HFF-Myc (cell line): ENCODE results near the gene TRMT44.

ENCODE experiments used
- DNase-seq: peaks from one replicate; pipeline ENCODE4 v3.0.0-alpha.2; 2011; ENCODE audit warnings: low read depth; ENCODE audit errors: extremely low read depth
- H3K4me3 ChIP-seq: replicated peaks from 2 replicates; pipeline ENCODE4 v1.5.1; 2011; ENCODE audit warnings: low read depth, mild to moderate bottlenecking, control low read depth, low read length
- CTCF ChIP-seq: IDR thresholded peaks from 2 replicates; pipeline ENCODE4 v1.5.1; 2012; ENCODE audit warnings: mild to moderate bottlenecking, low read depth, low read length, control low read depth; ENCODE audit errors: missing control alignments

The TRMT44 gene

GRCh38 chr4:8453957-8454356, 13.4 kb downstream of the TRMT44 start:
- DNase-seq, result no peak
- no peak for TF ChIP-seq CTCF
- no peak overlapping the region for H3K4me3 ChIP-seq

- no peak overlapping the region for H3K4me3 ChIP-seq
- no peak for DNase-seq
- TF ChIP-seq CTCF, result no peak
Observed at GRCh38 chr4:8457646-8458252, 17.2 kb downstream of the TRMT44 start.

GRCh38 chr4:8459867-8460445, 19.4 kb downstream of the TRMT44 start:
- H3K4me3 ChIP-seq, result no peak overlapping the region
- TF ChIP-seq CTCF, result no peak
- DNase-seq, result no peak

GRCh38 chr4:8461086-8461485, 20.5 kb downstream of the TRMT44 start:
- TF ChIP-seq CTCF, result no peak

GRCh38 chr4:8461616-8462015, 21.0 kb downstream of the TRMT44 start:
- no peak overlapping the region for H3K4me3 ChIP-seq
- TF ChIP-seq CTCF, result no peak
- no peak for DNase-seq

More at GRCh38 chr4:8461086-8461485, 20.5 kb downstream of the TRMT44 start:
- no peak overlapping the region for H3K4me3 ChIP-seq
- DNase-seq, result no peak

- DNase-seq, result no peak
- TF ChIP-seq CTCF, result no peak
- no peak overlapping the region for H3K4me3 ChIP-seq
Observed at GRCh38 chr4:8463811-8464210, 23.2 kb downstream of the TRMT44 start.

GRCh38 chr4:8464381-8464780, 23.8 kb downstream of the TRMT44 start:
- no peak for DNase-seq
- no peak for TF ChIP-seq CTCF
- H3K4me3 ChIP-seq, result no peak overlapping the region
